Muscle layer of colon (tissue), 2 donors: Measurements from ENCODE around the gene NAA25.
A peak's percentile ranks its signal among the peaks of the same experiment; 100 is the strongest.
"Not testable (repeated sequence)": the region's sequence is repeated elsewhere in the genome, so short reads cannot be mapped to it uniquely, and the experiment has no call there.

Source experiments
- H3K27ac ChIP-seq: one replicate; pipeline ENCODE4 v1.7.0; 2013; ENCODE audit warnings: low read depth, mild to moderate bottlenecking, low read length, moderate library complexity
- H3K27me3 ChIP-seq, 2 donors: one replicate each; pipeline ENCODE4 v1.7.0; 2013; ENCODE audit warnings: low read length in 2 of 2, mild to moderate bottlenecking in 2 of 2; ENCODE audit not compliant: insufficient read depth in 2 of 2, control insufficient read depth in 1 of 2
- H3K36me3 ChIP-seq: one replicate; pipeline ENCODE4 v1.7.0; 2013; ENCODE audit warnings: mild to moderate bottlenecking, low read length; ENCODE audit not compliant: insufficient read depth
- H3K4me1 ChIP-seq: one replicate; pipeline ENCODE4 v1.7.0; 2013; ENCODE audit warnings: mild to moderate bottlenecking, low read length; ENCODE audit not compliant: insufficient read depth
- H3K4me3 ChIP-seq, 2 donors: one replicate each; pipeline ENCODE4 v1.7.0; 2013; ENCODE audit warnings: low read length in 2 of 2, low read depth in 1 of 2, mild to moderate bottlenecking in 1 of 2, moderate library complexity in 1 of 2
- H3K9ac ChIP-seq: one replicate; pipeline ENCODE4 v1.7.0; 2013; ENCODE audit warnings: low read length
- H3K9me3 ChIP-seq: one replicate; pipeline ENCODE4 v1.7.0; 2013; ENCODE audit warnings: mild to moderate bottlenecking, low read length
- donor health status: abdominal sarcoma.
- donor health status: Adenocarcinoma of cecum.

Gene NAA25

GRCh38 chr12:112096070-112096469 lies 12.5 kb downstream of the NAA25 start:
- no peaks in the 10 kb centered on the region for H3K9me3 ChIP-seq
- H3K4me1 ChIP-seq: no peaks in the 10 kb centered on the region
- H3K27me3 ChIP-seq: no peaks in the 10 kb centered on the region
- H3K4me3 ChIP-seq: no peak overlapping the region
- no peak overlapping the region for H3K27ac ChIP-seq
- H3K36me3 ChIP-seq: peaks cover 15% of the 10 kb centered on the region
- H3K9ac ChIP-seq: no peak overlapping the region

GRCh38 chr12:112091563-112091962 lies 17.0 kb downstream of the NAA25 start:
- Histone ChIP-seq H3K9me3 (no peaks in the 10 kb centered on the region), H3K4me1 (no peaks in the 10 kb centered on the region), H3K9ac (no peak overlapping the region), H3K36me3 (peaks cover 21% of the 10 kb centered on the region), H3K27ac (no peak overlapping the region), H3K4me3 (no peak overlapping the region), H3K27me3 (no peaks in the 10 kb centered on the region)

- H3K36me3 ChIP-seq: peaks cover 21% of the 10 kb centered on the region
- no peak overlapping the region for H3K9ac ChIP-seq
- H3K4me3 ChIP-seq: no peak overlapping the region
- H3K9me3 ChIP-seq: no peaks in the 10 kb centered on the region
- H3K27ac ChIP-seq: no peak overlapping the region
- H3K27me3 ChIP-seq: no peaks in the 10 kb centered on the region
- H3K4me1 ChIP-seq: no peaks in the 10 kb centered on the region
These were observed 20.7 kb downstream of the NAA25 start for GRCh38 chr12:112087851-112088250.

- Histone ChIP-seq H3K27ac (no peak overlapping the region), H3K9me3 (no peaks in the 10 kb centered on the region), H3K27me3 (no peaks in the 10 kb centered on the region), H3K36me3 (peaks cover 21% of the 10 kb centered on the region), H3K4me1 (no peaks in the 10 kb centered on the region), H3K4me3 (no peak overlapping the region), H3K9ac (no peak overlapping the region)
These were observed 21.3 kb downstream of the NAA25 start for GRCh38 chr12:112087055-112087850.

- Histone ChIP-seq H3K9me3 (no peaks in the 10 kb centered on the region), H3K27ac (no peak overlapping the region), H3K9ac (no peak overlapping the region), H3K4me3 (no peak overlapping the region), H3K27me3 (no peaks in the 10 kb centered on the region), H3K36me3 (peaks cover 57% of the 10 kb centered on the region), H3K4me1 (no peaks in the 10 kb centered on the region)
These were observed 42.0 kb downstream of the NAA25 start for GRCh38 chr12:112066566-112066965.

- no peak overlapping the region for H3K9ac ChIP-seq
- no peak overlapping the region for H3K27ac ChIP-seq
- peaks cover 46% of the 10 kb centered on the region for H3K36me3 ChIP-seq
- no peak overlapping the region for H3K4me3 ChIP-seq
- no peaks in the 10 kb centered on the region for H3K4me1 ChIP-seq
- H3K27me3 ChIP-seq: no peaks in the 10 kb centered on the region
- H3K9me3 ChIP-seq: no peaks in the 10 kb centered on the region
These were observed 45.3 kb downstream of the NAA25 start for GRCh38 chr12:112063273-112063672.

- Histone ChIP-seq H3K27me3 (no peaks in the 10 kb centered on the region), H3K9me3 (no peaks in the 10 kb centered on the region), H3K9ac (no peak overlapping the region), H3K36me3 (peaks cover 35% of the 10 kb centered on the region), H3K27ac (no peak overlapping the region), H3K4me3 (no peak overlapping the region), H3K4me1 (no peaks in the 10 kb centered on the region)
These were observed 47.4 kb downstream of the NAA25 start for GRCh38 chr12:112061137-112061536.

- H3K27ac ChIP-seq: no peak overlapping the region
- H3K9me3 ChIP-seq: no peaks in the 10 kb centered on the region
- H3K9ac ChIP-seq: no peak overlapping the region
- H3K4me1 ChIP-seq: peaks cover 32% of the 10 kb centered on the region
- H3K36me3 ChIP-seq: peaks cover 53% of the 10 kb centered on the region
- H3K27me3 ChIP-seq: no peaks in the 10 kb centered on the region
- no peak overlapping the region for H3K4me3 ChIP-seq
These were observed 59.2 kb downstream of the NAA25 start for GRCh38 chr12:112049351-112049750.

GRCh38 chr12:112046003-112046402 lies 62.6 kb downstream of the NAA25 start:
- peaks cover 32% of the 10 kb centered on the region for H3K4me1 ChIP-seq
- H3K9me3 ChIP-seq: no peaks in the 10 kb centered on the region
- peak overlapping the region; percentile 18 for H3K27ac ChIP-seq
- peaks cover 49% of the 10 kb centered on the region for H3K36me3 ChIP-seq
- no peak overlapping the region for H3K9ac ChIP-seq
- no peak overlapping the region for H3K4me3 ChIP-seq
- H3K27me3 ChIP-seq: no peaks in the 10 kb centered on the region

- not testable (repeated sequence) for H3K4me1 ChIP-seq, H3K9ac ChIP-seq, H3K27me3 ChIP-seq, H3K4me3 ChIP-seq, H3K27ac ChIP-seq, H3K9me3 ChIP-seq
- H3K36me3 ChIP-seq: peaks cover 67% of the 10 kb centered on the region
These were observed 72.0 kb downstream of the NAA25 start for GRCh38 chr12:112036614-112037013.

- Histone ChIP-seq H3K36me3 (peaks cover 68% of the 10 kb centered on the region), H3K27me3 (no peaks in the 10 kb centered on the region), H3K9ac (no peak overlapping the region), H3K4me1 (no peaks in the 10 kb centered on the region), H3K4me3 (no peak overlapping the region), H3K27ac (no peak overlapping the region), H3K9me3 (no peaks in the 10 kb centered on the region)
These were observed 73.3 kb downstream of the NAA25 start for GRCh38 chr12:112035219-112035785.

- Histone ChIP-seq H3K9ac (no peak overlapping the region), H3K27me3 (no peaks in the 10 kb centered on the region), H3K36me3 (peaks cover 64% of the 10 kb centered on the region), H3K4me3 (no peak overlapping the region), H3K4me1 (no peaks in the 10 kb centered on the region), H3K27ac (no peak overlapping the region), H3K9me3 (no peaks in the 10 kb centered on the region)
These were observed 76.3 kb downstream of the NAA25 start for GRCh38 chr12:112032292-112032691.
